ENCODE results near the gene EPHA4. TPM values are rescaled to one million over a fixed set of nuclear protein-coding genes. Genes with fewer than 3 reads are reported as not detected.

The EPHA4 gene
- total and polyA plus RNA-seq, 8 donors = 0.56 to 28.1 (median 5.8) TPM; not detected in 1

DNA sequence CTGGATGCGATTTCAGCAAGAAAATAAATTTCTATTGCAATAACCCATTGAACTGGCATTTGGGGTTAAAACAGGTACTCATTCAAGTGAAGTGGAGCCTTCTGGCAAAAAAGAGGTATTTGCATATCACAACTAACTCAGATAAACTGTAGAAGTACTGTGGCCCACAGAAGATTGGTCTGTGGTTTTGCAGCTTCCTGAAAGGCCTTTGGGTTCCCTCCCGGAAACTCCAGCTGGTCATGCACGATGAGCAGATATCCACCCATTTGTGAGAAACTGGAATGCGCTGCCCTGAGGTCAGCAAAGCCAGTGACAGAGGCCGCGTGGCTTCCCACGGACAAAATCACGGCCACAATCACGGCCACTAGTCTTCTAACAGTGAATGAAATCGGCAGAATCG lies 106.3 kb downstream of the EPHA4 start:
- no peak for DNase-seq
- no peaks in the 10 kb centered on the region for H3K27me3 ChIP-seq
- peaks cover 0 to 22% (median 3%) of the 10 kb centered on the region in 4 donors for H3K4me1 ChIP-seq
- no peak overlapping the region for H3K27ac ChIP-seq
- H3K36me3 ChIP-seq = no peaks in the 10 kb centered on the region
- H3K9me3 ChIP-seq = no peaks in the 10 kb centered on the region
- H3K4me3 ChIP-seq = no peak overlapping the region
- intact Hi-C loops (cut with DNase I; ENCODE audit: low total_unique reads) = no loop called here
- WGBS, 5 donors = 63 to 80% (median 78%) methylated on average over 11 of the region's 11 CpGs
- TF ChIP-seq, protein P1, sequence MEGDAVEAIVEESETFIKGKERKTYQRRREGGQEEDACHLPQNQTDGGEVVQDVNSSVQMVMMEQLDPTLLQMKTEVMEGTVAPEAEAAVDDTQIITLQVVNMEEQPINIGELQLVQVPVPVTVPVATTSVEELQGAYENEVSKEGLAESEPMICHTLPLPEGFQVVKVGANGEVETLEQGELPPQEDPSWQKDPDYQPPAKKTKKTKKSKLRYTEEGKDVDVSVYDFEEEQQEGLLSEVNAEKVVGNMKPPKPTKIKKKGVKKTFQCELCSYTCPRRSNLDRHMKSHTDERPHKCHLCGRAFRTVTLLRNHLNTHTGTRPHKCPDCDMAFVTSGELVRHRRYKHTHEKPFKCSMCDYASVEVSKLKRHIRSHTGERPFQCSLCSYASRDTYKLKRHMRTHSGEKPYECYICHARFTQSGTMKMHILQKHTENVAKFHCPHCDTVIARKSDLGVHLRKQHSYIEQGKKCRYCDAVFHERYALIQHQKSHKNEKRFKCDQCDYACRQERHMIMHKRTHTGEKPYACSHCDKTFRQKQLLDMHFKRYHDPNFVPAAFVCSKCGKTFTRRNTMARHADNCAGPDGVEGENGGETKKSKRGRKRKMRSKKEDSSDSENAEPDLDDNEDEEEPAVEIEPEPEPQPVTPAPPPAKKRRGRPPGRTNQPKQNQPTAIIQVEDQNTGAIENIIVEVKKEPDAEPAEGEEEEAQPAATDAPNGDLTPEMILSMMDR (IDR thresholded peaks at IDR 0.05) = no peak
- TF ChIP-seq POLR2AphosphoS5 (IDR thresholded peaks at IDR 0.05) (no peak), POLR2A (IDR thresholded peaks at IDR 0.05) (no peak)

GRCh38 chr2:221464971-221465370 lies 107.1 kb downstream of the EPHA4 start:
- intact Hi-C loops (cut with DNase I; ENCODE audit: low total_unique reads) = no loop called here
- Histone ChIP-seq H3K9me3 (no peaks in the 10 kb centered on the region), H3K4me1 (peaks cover 0 to 22% (median 3%) of the 10 kb centered on the region in 4 donors), H3K27ac (no peak overlapping the region), H3K36me3 (no peaks in the 10 kb centered on the region), H3K4me3 (no peak overlapping the region), H3K27me3 (no peaks in the 10 kb centered on the region)
- TF ChIP-seq EP300 (IDR thresholded peaks at IDR 0.05) = no peak
- TF ChIP-seq, protein P1 (IDR thresholded peaks at IDR 0.05) = no peak
- DNase-seq = no peak
- 84 to 93% (median 86%) methylated on average over 2 of the region's 2 CpGs for WGBS, 5 donors

- no peak overlapping the region for H3K27ac ChIP-seq
- intact Hi-C loops (cut with DNase I; ENCODE audit: low total_unique reads) = no loop called here
- WGBS, 5 donors = 64 to 82% (median 78%) methylated on average over 3 of the region's 3 CpGs
Observed at GRCh38 chr2:221463241-221463896, 108.7 kb downstream of the EPHA4 start.

DNA sequence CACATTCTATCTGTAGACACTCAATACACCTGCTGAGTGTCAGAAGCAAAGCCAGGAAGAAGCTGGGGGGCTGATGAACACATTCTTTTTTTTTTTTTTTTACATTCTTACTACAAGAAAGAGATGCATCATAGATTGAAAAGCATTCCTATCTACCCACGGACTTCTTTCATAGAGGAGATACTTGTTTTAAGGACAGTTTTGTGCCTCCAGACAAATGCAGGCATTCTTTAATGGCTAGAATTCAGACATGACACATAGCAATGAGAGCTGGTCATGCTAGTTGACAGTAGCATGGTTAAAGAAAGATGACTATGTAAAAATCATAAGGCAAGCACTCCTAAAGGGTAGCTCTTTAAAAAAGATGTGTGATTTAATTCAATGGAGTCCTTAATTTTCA lies 110.2 kb downstream of the EPHA4 start:
- TF ChIP-seq POLR2AphosphoS5 (IDR thresholded peaks at IDR 0.05) (no peak), POLR2A (IDR thresholded peaks at IDR 0.05) (no peak), EP300 (IDR thresholded peaks at IDR 0.05) (no peak)
- TF ChIP-seq, protein P1 (IDR thresholded peaks at IDR 0.05) = no peak
- Histone ChIP-seq H3K4me1 (peaks cover 0 to 16% (median 3%) of the 10 kb centered on the region in 4 donors), H3K9me3 (no peaks in the 10 kb centered on the region), H3K27me3 (no peaks in the 10 kb centered on the region), H3K36me3 (no peaks in the 10 kb centered on the region), H3K4me3 (no peak overlapping the region), H3K27ac (no peak overlapping the region)
- intact Hi-C loops (cut with DNase I; ENCODE audit: low total_unique reads) = no loop called here
- WGBS, 5 donors = 84 to 94% (median 90%) methylated on average over 1 of the region's 1 CpG
- DNase-seq = no peak

More at GRCh38 chr2:221463241-221463896, 108.7 kb downstream of the EPHA4 start:
- Histone ChIP-seq H3K36me3 (no peaks in the 10 kb centered on the region), H3K4me1 (peaks cover 0 to 25% (median 3%) of the 10 kb centered on the region in 4 donors), H3K27me3 (no peaks in the 10 kb centered on the region), H3K4me3 (no peak overlapping the region), H3K9me3 (no peaks in the 10 kb centered on the region)
- no peak for DNase-seq
- no peak for TF ChIP-seq POLR2AphosphoS5 (IDR thresholded peaks at IDR 0.05)
- no peak for TF ChIP-seq POLR2A (IDR thresholded peaks at IDR 0.05)
- no peak for TF ChIP-seq EP300 (IDR thresholded peaks at IDR 0.05)
- TF ChIP-seq, protein P1 (IDR thresholded peaks at IDR 0.05) = no peak

Measured in stomach (tissue), 9 donors.